Suprapubic skin (tissue), 4 donors: ENCODE measurements around the gene NCLN.

Experiments used
- CTCF ChIP-seq, 2 donors: fragments of 200-600 bp in 1 of 2; fragments of 450-650 bp in 1 of 2; sonication (generic) in 1 of 2; IDR thresholded peaks; one replicate each; pipeline ENCODE4 v1.5.1; 2016 to 2019; ENCODE audit warnings: antibody characterized with exemption in 2 of 2, mild to moderate bottlenecking in 1 of 2, moderate library complexity in 1 of 2
- POLR2A ChIP-seq, 2 donors: fragments of 450-650 bp; IDR thresholded peaks; one replicate each; pipeline ENCODE4 v1.6.1; 2017; ENCODE audit warnings: antibody characterized with exemption in 2 of 2, mild to moderate bottlenecking in 2 of 2, moderate library complexity in 2 of 2
- POLR2AphosphoS5 ChIP-seq, 3 donors: sonication (generic); formaldehyde crosslinking; IDR thresholded peaks; one replicate each; pipeline ENCODE4 v1.6.1; 2017; ENCODE audit warnings: antibody characterized with exemption in 3 of 3

GRCh38 chr19:3148503-3148902 is 37.2 kb upstream of the NCLN start:
- no peak for TF ChIP-seq POLR2AphosphoS5 (IDR thresholded peaks at IDR 0.05)
- no peak for TF ChIP-seq CTCF (IDR thresholded peaks at IDR 0.05)
- TF ChIP-seq POLR2A (IDR thresholded peaks at IDR 0.05): no peak
